ENCODE data around the gene MAPK8IP2. TPM values are rescaled to one million over a fixed set of nuclear protein-coding genes. Genes with fewer than 3 reads are reported as not detected.

Gene MAPK8IP2
- total RNA-seq, 6 experiments from 2014 or later, result 0.15 to 1.7 (median 0.45) TPM

GRCh38 chr22:50576806-50577696 is 23.5 kb upstream of the MAPK8IP2 start:
- intact Hi-C loops (cut with DNase I), result no loop called here
- Histone ChIP-seq H3K4me1 (peaks cover 0 to 4% (median 0%) of the 10 kb centered on the region in 4 donors), H3K4me3 (no peak overlapping the region), H3K9me3 (no peaks in the 10 kb centered on the region), H3K36me3 (peaks cover 0 to 4% (median 0%) of the 10 kb centered on the region in 4 donors), H3K27ac (no peak overlapping the region), H3K27me3 (no peaks in the 10 kb centered on the region)
- 84% methylated on average over 6 of the region's 18 CpGs for WGBS (ENCODE audit: insufficient coverage, low coverage, low lambda C conversion rate, missing lambda C conversion rate)
- no peak for TF ChIP-seq CTCF (IDR thresholded peaks at IDR 0.05)
- no peak for TF ChIP-seq POLR2A (IDR thresholded peaks at IDR 0.05)
- no peak for DNase-seq
- ATAC-seq, result no peak

GRCh38 chr22:50577697-50577986 is 23.0 kb upstream of the MAPK8IP2 start:
- no peaks in the 10 kb centered on the region for H3K9me3 ChIP-seq
- H3K27me3 ChIP-seq, result no peaks in the 10 kb centered on the region
- no peak for DNase-seq
- TF ChIP-seq CTCF (IDR thresholded peaks at IDR 0.05) (no peak), POLR2A (IDR thresholded peaks at IDR 0.05) (no peak)
- no peak overlapping the region for H3K27ac ChIP-seq
- H3K4me1 ChIP-seq, result peaks cover 0 to 4% (median 0%) of the 10 kb centered on the region in 4 donors
- no peak overlapping the region for H3K4me3 ChIP-seq
- intact Hi-C loops (cut with DNase I), result no loop called here
- WGBS (ENCODE audit: insufficient coverage, low coverage, low lambda C conversion rate, missing lambda C conversion rate), result 83% methylated on average over 3 of the region's 23 CpGs
- no peak for ATAC-seq
- H3K36me3 ChIP-seq, result peaks cover 0 to 4% (median 0%) of the 10 kb centered on the region in 4 donors

GRCh38 chr22:50577987-50578775 is 22.4 kb upstream of the MAPK8IP2 start, which contains the start of gene CPT1B:
CPT1B (minus strand) TSS chr22:50578427; CDS start chr22:50577915, 512 bp downstream.
- TF ChIP-seq CTCF (IDR thresholded peaks at IDR 0.05) (no peak), POLR2A (IDR thresholded peaks at IDR 0.05) (no peak)
- Histone ChIP-seq H3K27me3 (no peaks in the 10 kb centered on the region), H3K27ac (no peak within 1 kb of the TSS), H3K36me3 (peaks cover 0 to 4% (median 0%) of the 10 kb centered on the region in 4 donors), H3K9me3 (no peaks in the 10 kb centered on the region), H3K4me3 (no peak within 1 kb of the TSS), H3K4me1 (peaks cover 0 to 4% (median 0%) of the 10 kb centered on the region in 4 donors)
- WGBS (ENCODE audit: insufficient coverage, low coverage, low lambda C conversion rate, missing lambda C conversion rate), result 35% methylated on average over 7 of the region's 63 CpGs
- intact Hi-C loops (cut with DNase I), result no loop called here
- ATAC-seq (no peak), DNase-seq (no peak)

GRCh38 chr22:50578776-50579310 is 21.8 kb upstream of the MAPK8IP2 start:
- no CpG with 5 or more reads among the region's 8 CpGs for WGBS (ENCODE audit: insufficient coverage, low coverage, low lambda C conversion rate, missing lambda C conversion rate)
- peaks cover 0 to 4% (median 0%) of the 10 kb centered on the region in 4 donors for H3K36me3 ChIP-seq
- no peak overlapping the region for H3K4me3 ChIP-seq
- H3K4me1 ChIP-seq, result peaks cover 0 to 10% (median 0%) of the 10 kb centered on the region in 4 donors
- intact Hi-C loops (cut with DNase I), result no loop called here
- TF ChIP-seq CTCF (IDR thresholded peaks at IDR 0.05), result no peak
- no peak overlapping the region for H3K27ac ChIP-seq
- no peak for DNase-seq
- no peak for ATAC-seq
- H3K9me3 ChIP-seq, result no peaks in the 10 kb centered on the region
- H3K27me3 ChIP-seq, result no peaks in the 10 kb centered on the region

Data from right lobe of liver (tissue), 6 donors.